Ovary (tissue), 9 donors: ENCODE measurements around the gene AGPAT4. TPM values are rescaled to one million over a fixed set of nuclear protein-coding genes. Genes with fewer than 3 reads are reported as not detected.

Source experiments
- DNase-seq, 5 donors: peaks; one replicate each; pipeline ENCODE4 v3.0.0-alpha.2; 2019 to 2020
- H3K27ac ChIP-seq, 2 donors: fragments of 200-600 bp; one replicate each; pipeline versions ENCODE4 v1.5.1 to v1.8.0; 2019 to 2022
- H3K27me3 ChIP-seq: fragments of 200-600 bp; one replicate; pipeline ENCODE4 v1.8.0; 2022
- H3K36me3 ChIP-seq: fragments of 200-600 bp; sonication (generic); one replicate; pipeline ENCODE4 v1.5.1; 2019
- H3K4me1 ChIP-seq: one replicate; pipeline ENCODE4 v1.8.1; 2013; ENCODE audit warnings: mild to moderate bottlenecking, moderate library complexity; ENCODE audit not compliant: insufficient read depth
- H3K4me3 ChIP-seq: fragments of 200-600 bp; sonication (generic); one replicate; pipeline ENCODE4 v1.5.1; 2017
- H3K9me3 ChIP-seq, 2 donors: fragments of 200-600 bp in 1 of 2; sonication (generic) in 1 of 2; one replicate each; pipeline versions ENCODE4 v1.5.1 to v1.8.1; 2013 to 2019; ENCODE audit warnings: mild to moderate bottlenecking in 1 of 2, moderate library complexity in 1 of 2
- EP300 ChIP-seq: sonication (generic); formaldehyde crosslinking; IDR thresholded peaks from one replicate; pipeline ENCODE4 v1.6.1; 2017; ENCODE audit warnings: antibody characterized with exemption
- POLR2A ChIP-seq: fragments of 450-650 bp; IDR thresholded peaks from one replicate; pipeline ENCODE4 v1.6.1; 2017; ENCODE audit warnings: antibody characterized with exemption, mild to moderate bottlenecking, moderate library complexity
- WGBS, 3 donors: extraction: QIAGEN DNeasy Blood & Tissue Kit in 1 of 3; methylation state at CpG; one replicate each; pipeline versions ENCODE4 v1.1.5 to v1.1.7; 2013 to 2017; 5-methylcytosine and 5-hydroxymethylcytosine counted together
- intact Hi-C, 4 donors: fragments of 100-400 bp; cut with DNase I; formaldehyde crosslinking; loops; one replicate each; pipeline versions ENCODE4 v1.11.0 to v1.15.1; 2022 to 2023
- polyA plus RNA-seq, 2 donors: library from polyadenylated mRNA; stranded (reverse); fragments of 200-250 nt in 1 of 2; fragments of 350-450 nt in 1 of 2; fragmentation: Illumina TruSeq in 1 of 2; extraction: RNeasy Lipid Tissue Mini Kit (QIAGEN cat#74804) in 1 of 2; gene quantifications; one replicate each; pipeline ENCODE4 v1.2.3, GENCODE V29; 2013 to 2014
- total RNA-seq, 7 donors: library from RNA; depleted of rRNA in 2 of 7; stranded (reverse); fragments of >200 nt in 2 of 7; fragmentation: NEBNext Ultra II Directional in 3 of 7; extraction: Animal tissue kit (Norgen Biotek cat#: 25700) in 3 of 7; gene quantifications; one replicate each; pipeline versions ENCODE4 v1.1.0 to v1.2.4, GENCODE V29; 2016 to 2023
- TF ChIP-seq, protein P1 (sequence below), 3 donors: fragments of 450-650 bp in 2 of 3; fragments of 200-600 bp in 1 of 3; IDR thresholded peaks; one replicate each; pipeline versions ENCODE4 v1.5.1 to v1.8.0; 2016 to 2022; ENCODE audit warnings: antibody characterized with exemption in 3 of 3, mild to moderate bottlenecking in 1 of 3
- donor health status: DM: no; HTN: no; CAD: no; lungs with moderate emphysema.
- donor health status: DM: no; HTN: no; CAD: no.
- donor health status: Bipolar disorder and iron deficiency.
- donor health status: DM: yes; HTN: yes; CAD: no.
- donor health status: DM: no; HTN: no; CAD: no.
- donor health status: DM: yes; HTN: yes; CAD: no.

The AGPAT4 gene
- total and polyA plus RNA-seq, 9 donors = 4.4 to 13.7 (median 8.9) TPM

DNA sequence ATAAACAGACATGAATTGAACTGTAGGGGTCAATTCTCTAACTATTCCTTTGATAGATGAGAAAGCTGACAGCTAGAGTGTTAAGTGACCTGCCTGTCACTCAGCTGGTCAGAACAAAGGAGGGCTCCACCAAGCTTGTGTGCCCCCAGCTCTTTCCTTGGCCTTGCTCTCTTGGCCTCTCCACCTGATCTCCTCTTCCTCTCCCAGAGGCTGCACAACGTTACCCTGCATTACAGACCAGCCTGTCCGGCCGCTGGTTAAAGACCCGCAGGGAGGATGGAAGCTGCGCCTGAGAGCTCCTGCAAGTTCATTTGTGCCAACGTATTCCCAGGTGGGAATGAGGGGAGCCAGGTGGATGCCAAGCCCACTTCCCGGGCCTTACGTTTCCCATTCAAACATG is 22.5 kb downstream of the AGPAT4 start:
- no peaks in the 10 kb centered on the region for H3K4me1 ChIP-seq
- no peaks in the 10 kb centered on the region for H3K36me3 ChIP-seq
- intact Hi-C loops = no loop called here
- no peaks in the 10 kb centered on the region for H3K9me3 ChIP-seq
- WGBS, 3 donors = 85 to 96% (median 85%) methylated on average over 8 of the region's 8 CpGs
- TF ChIP-seq EP300 = no peak
- TF ChIP-seq POLR2A = no peak
- TF ChIP-seq, protein P1, sequence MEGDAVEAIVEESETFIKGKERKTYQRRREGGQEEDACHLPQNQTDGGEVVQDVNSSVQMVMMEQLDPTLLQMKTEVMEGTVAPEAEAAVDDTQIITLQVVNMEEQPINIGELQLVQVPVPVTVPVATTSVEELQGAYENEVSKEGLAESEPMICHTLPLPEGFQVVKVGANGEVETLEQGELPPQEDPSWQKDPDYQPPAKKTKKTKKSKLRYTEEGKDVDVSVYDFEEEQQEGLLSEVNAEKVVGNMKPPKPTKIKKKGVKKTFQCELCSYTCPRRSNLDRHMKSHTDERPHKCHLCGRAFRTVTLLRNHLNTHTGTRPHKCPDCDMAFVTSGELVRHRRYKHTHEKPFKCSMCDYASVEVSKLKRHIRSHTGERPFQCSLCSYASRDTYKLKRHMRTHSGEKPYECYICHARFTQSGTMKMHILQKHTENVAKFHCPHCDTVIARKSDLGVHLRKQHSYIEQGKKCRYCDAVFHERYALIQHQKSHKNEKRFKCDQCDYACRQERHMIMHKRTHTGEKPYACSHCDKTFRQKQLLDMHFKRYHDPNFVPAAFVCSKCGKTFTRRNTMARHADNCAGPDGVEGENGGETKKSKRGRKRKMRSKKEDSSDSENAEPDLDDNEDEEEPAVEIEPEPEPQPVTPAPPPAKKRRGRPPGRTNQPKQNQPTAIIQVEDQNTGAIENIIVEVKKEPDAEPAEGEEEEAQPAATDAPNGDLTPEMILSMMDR (IDR thresholded peaks at IDR 0.05) = no peak
- H3K27me3 ChIP-seq = no peaks in the 10 kb centered on the region
- no peak for DNase-seq
- H3K4me3 ChIP-seq = no peak overlapping the region
- H3K27ac ChIP-seq = no peak overlapping the region

- Histone ChIP-seq H3K4me3 (no peak overlapping the region), H3K4me1 (no peaks in the 10 kb centered on the region), H3K36me3 (no peaks in the 10 kb centered on the region), H3K27me3 (no peaks in the 10 kb centered on the region), H3K9me3 (no peaks in the 10 kb centered on the region), H3K27ac (no peak overlapping the region)
- 95 to 100% (median 99%) methylated on average over 1 of the region's 1 CpG for WGBS, 3 donors
- no peak for TF ChIP-seq POLR2A
- TF ChIP-seq, protein P1 (IDR thresholded peaks at IDR 0.05) = no peak
- TF ChIP-seq EP300 = no peak
- DNase-seq = no peak
- intact Hi-C loops = no loop called here
Measured at GRCh38 chr6:161249327-161249726, 24.5 kb downstream of the AGPAT4 start.

- Histone ChIP-seq H3K27me3 (no peaks in the 10 kb centered on the region), H3K4me3 (no peak overlapping the region), H3K36me3 (no peaks in the 10 kb centered on the region), H3K27ac (no peak overlapping the region), H3K9me3 (no peaks in the 10 kb centered on the region), H3K4me1 (no peaks in the 10 kb centered on the region)
- TF ChIP-seq, protein P1 (IDR thresholded peaks at IDR 0.05) = no peak
- TF ChIP-seq POLR2A = no peak
- no peak for TF ChIP-seq EP300
- DNase-seq = no peak
- WGBS, 3 donors = 83 to 90% (median 84%) methylated on average over 2 of the region's 2 CpGs
- intact Hi-C loops = no loop called here
Measured at GRCh38 chr6:161246725-161247124, 27.1 kb downstream of the AGPAT4 start.

GRCh38 chr6:161245363-161245762 is 28.5 kb downstream of the AGPAT4 start:
- intact Hi-C loops = no loop called here
- WGBS, 3 donors = 90 to 94% (median 93%) methylated on average over 6 of the region's 6 CpGs
- no peak for DNase-seq

More at GRCh38 chr6:161245363-161245762, 28.5 kb downstream of the AGPAT4 start:
- Histone ChIP-seq H3K36me3 (no peaks in the 10 kb centered on the region), H3K4me3 (no peak overlapping the region), H3K9me3 (no peaks in the 10 kb centered on the region), H3K4me1 (no peaks in the 10 kb centered on the region), H3K27me3 (no peaks in the 10 kb centered on the region), H3K27ac (no peak overlapping the region)
- no peak for TF ChIP-seq POLR2A
- TF ChIP-seq, protein P1 (IDR thresholded peaks at IDR 0.05) = no peak
